Hematopoietic multipotent progenitor cell treated with erythropoietin and hydrocortisone succinate and interleukin-3 and kit ligand, for 17 days (in vitro differentiated cells): Measurements from ENCODE around the gene AKAP8L.
"Not testable (repeated sequence)": the region's sequence is repeated elsewhere in the genome, so short reads cannot be mapped to it uniquely, and the experiment has no call there.

Source experiments
- DNase-seq: peaks from one replicate; pipeline ENCODE4 v3.0.0-alpha.2; 2015; ENCODE audit warnings: low spot score

Gene AKAP8L

GRCh38 chr19:15379083-15379998, 39.4 kb downstream of the AKAP8L start, which contains the start of gene AKAP8:
AKAP8 (minus strand) TSS chr19:15379787; CDS start chr19:15379731, 56 bp downstream.
- peak; percentile 99 for DNase-seq

GRCh38 chr19:15378534-15379082, 40.2 kb downstream of the AKAP8L start:
- peak; percentile 59 for DNase-seq

GRCh38 chr19:15374796-15375440, 43.9 kb downstream of the AKAP8L start:
- DNase-seq = no peak

GRCh38 chr19:15374105-15374651, 44.6 kb downstream of the AKAP8L start:
- DNase-seq = no peak

DNA sequence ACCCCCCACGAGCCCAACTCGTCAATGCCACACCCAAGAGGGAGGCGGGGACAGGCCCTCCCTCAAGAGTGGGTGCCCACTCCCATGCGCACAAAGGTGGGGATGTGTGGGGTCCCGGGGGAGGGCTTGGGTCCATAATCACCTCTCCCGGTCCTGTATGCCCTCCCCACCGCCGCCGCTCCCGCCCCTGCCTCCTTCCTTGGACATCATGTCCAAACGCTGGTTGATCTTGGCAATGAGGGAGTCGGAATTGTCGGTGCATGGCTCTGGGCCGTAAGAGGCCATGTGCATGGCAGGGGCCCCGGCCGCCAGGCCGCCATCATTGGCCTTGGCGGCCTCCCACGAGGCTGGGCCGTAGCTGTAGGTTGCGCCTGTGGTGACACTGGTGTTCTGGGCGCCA, 45.1 kb downstream of the AKAP8L start:
- DNase-seq = no peak

DNA sequence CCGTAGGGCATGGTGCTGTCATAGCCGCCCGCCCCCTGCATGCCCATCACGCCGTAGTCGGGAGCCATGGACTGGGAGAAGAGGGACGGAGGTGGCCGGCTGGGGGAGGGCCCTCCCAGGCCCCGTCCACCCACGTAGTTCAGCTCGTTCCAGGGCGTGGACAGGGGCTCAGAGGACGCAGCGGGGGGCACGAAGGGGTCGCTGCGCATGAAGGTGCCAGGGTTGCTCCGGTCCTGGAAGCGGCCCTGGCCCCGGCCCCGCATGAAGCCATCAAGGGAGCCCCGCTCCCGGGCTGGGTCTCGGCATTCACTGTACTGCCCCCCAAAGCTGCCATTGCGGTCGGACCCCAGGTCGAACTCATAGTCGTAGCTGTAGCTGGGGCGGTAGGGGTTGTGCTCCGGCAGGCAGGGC, 45.9 kb downstream of the AKAP8L start:
- DNase-seq = no peak

- DNase-seq = no peak
Observed at GRCh38 chr19:15372470-15372869, 46.3 kb downstream of the AKAP8L start.

DNA sequence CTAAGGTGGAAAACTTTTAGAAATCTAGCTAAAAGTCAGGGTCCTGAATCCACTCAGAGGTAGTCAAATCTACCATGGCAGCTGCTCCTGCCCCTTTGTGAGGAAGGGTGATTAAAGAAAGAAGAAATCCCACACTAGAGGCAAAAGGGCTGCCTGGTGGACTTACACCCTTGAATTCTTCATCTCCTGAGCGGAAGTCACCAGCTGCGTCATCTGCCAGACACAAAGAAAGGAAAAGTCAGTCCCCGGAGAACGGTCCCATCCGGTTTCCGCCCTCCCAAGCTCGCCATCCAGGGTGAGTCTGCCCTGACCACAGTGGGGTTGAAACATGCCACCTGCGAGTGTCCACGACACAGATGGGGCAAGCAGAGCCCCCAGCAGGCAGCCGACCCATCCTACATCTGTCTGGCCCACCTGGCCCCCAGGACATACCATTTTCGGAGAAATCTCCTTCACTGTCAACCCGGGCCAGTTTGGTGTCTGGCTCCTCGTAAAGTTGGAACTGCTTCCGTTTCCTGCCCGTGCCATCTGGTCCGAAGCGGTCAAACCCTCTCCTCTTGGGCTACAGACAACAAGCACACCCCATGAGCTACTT, 46.9 kb downstream of the AKAP8L start:
- no peak for DNase-seq

- no peak for DNase-seq
Observed at GRCh38 chr19:15371119-15371518, 47.7 kb downstream of the AKAP8L start.

DNA sequence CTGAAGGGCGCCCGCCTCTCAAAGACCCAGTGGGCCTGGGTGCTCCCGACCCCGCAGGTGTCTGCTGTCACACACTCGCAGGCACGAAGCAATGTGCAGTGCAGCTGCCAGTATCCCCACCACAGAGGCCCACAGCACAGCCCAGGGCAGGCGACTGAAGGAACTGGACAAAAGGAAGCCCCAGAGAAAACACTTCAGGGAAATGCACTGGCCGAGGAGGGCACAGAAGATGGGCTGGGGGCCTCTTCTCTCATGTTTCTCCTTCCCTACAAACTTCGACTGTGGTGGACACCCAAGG, 49.2 kb downstream of the AKAP8L start:
- no peak for DNase-seq

DNA sequence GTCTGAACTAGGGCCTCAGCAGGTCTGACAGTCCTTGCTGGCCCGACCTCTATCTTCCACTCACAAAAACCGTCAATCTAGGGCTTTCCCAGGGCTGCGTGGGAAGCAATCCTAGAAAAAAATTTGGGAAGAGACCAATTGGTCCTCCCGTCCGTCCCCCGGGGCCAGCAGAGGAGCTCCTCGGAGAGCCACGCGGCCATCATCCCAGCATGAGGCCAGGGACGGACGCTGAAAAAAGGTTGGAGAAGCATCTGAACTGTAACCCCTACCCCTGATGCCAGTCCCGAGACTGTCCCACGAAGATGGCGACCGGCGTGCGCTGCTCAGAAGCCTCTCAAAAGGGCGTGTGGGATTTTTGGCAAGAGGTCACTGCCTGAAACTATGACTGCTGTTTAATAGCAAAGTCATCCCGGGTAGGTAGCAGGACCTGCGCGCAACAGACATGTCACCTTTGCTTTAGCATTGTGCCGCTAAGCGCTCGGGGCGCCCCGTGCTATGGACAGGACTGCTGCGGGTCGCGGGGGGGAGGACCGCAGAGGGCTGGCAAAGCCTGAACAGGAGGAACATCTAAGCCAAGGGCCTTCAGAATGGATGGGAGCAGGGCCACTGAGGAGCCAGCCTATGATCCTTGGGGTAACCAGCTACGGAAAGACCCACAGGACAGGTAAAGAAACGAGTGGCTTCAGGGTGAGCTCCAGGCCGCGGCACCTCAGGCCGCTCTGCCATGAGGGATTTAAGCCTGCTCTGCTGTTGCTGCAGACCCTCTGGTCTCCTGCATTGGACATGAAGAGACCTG, 49.8 kb downstream of the AKAP8L start:
- DNase-seq = no peak

GRCh38 chr19:15368051-15368632, 50.6 kb downstream of the AKAP8L start:
- no peak for DNase-seq

GRCh38 chr19:15367439-15367838, 51.3 kb downstream of the AKAP8L start:
- no peak for DNase-seq

- DNase-seq = peak; percentile 41
Observed at GRCh38 chr19:15365264-15365663, 53.5 kb downstream of the AKAP8L start.

- peak; percentile 51 for DNase-seq
Observed at GRCh38 chr19:15363791-15364190, 55.0 kb downstream of the AKAP8L start.

DNA sequence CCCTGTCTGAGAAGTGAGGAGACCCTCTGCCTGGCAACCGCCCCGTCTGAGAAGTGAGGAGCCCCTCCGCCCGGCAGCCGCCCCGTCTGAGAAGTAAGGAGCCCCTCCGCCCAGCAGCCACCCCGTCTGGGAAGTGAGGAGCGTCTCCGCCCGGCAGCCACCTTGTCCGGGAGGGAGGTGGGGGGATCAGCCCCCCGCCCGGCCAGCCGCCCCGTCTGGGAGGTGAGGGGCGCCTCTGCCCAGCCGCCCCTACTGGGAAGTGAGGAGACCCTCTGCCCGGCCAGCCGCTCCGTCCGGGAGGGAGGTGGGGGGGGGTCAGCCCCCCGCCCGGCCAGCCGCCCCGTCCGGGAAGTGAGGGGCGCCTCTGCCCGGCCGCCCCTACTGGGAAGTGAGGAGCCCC, 55.7 kb downstream of the AKAP8L start:
- not testable (repeated sequence) for DNase-seq

DNA sequence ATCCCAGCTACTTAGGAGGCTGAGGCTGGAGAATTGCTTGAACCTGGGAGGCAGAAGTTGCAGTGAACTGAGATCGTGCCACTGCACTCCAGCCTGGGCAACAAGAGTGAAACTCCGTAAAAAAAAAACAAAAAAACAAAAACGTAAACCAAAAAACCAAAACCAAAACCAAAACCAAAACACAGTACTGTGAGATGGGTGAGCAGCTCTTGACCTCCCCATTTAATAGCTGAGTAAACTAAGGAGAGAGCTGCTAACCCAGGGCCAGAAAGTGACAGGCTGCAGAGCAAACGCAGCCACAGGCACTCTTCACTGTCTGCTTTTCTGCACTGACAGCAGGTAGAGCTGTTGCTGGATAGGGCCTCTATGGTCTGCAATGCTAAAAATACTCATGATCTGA, 58.8 kb downstream of the AKAP8L start:
- DNase-seq = not testable (repeated sequence)

DNA sequence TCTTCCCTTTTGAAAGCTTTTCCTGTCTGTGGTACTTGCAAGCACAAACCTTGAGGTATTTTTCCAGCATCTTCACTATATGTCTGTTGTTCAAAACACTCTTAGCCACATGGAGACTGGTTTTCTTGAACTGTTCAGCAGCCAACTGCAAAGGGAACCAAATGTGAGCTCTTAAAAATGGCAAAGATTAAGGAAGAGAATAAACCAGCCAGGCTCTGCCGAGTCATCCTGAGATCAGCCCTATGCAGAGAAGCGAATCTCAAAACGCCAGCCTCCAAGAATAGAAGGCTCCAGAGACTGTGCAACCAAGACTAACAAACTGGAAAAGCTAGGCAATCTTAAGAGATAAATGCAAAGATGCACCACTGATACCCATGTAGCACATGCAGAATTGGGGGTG, 59.9 kb downstream of the AKAP8L start:
- no peak for DNase-seq

DNA sequence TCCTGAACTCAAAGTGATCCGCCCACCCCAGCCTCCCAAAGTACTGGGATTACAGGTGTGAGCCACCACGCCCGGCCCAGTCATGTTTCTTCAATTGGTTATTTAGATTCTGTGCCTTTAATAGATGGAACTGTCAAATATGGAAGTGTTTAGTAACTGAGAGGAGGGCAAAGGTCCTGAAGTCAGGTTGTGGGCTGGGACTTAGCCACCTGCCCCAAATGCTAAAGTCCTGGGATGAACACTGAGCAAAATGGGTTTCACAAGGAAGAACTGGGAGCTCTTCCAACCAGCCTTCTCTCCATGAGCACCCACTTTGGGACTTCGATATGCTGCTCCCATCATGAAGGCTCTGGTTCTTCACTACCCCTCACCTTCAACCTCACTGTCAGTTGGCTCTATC, 60.9 kb downstream of the AKAP8L start:
- DNase-seq = no peak

GRCh38 chr19:15354566-15355296, 64.1 kb downstream of the AKAP8L start:
- no peak for DNase-seq

- no peak for DNase-seq
Observed at GRCh38 chr19:15353908-15354307, 64.9 kb downstream of the AKAP8L start.
